HG03442 (cell line): ENCODE data around the gene GNG12.
"Not testable (repeated sequence)": the region's sequence is repeated elsewhere in the genome, so short reads cannot be mapped to it uniquely, and the experiment has no call there.

Experiments used
- ATAC-seq: cut with Tn5 transposase; IDR thresholded peaks from one replicate; pipeline ENCODE4 v1.9.1; 2021; ENCODE audit warnings: mild to moderate bottlenecking, moderate library complexity; ENCODE audit not compliant: unreplicated experiment

The GNG12 gene

GRCh38 chr1:67665307-67665706 is 168.0 kb downstream of the GNG12 start:
- not testable (repeated sequence) for ATAC-seq

GRCh38 chr1:67664048-67664447 is 169.2 kb downstream of the GNG12 start:
- no peak for ATAC-seq

- no peak for ATAC-seq
These were observed 170.4 kb downstream of the GNG12 start for GRCh38 chr1:67662884-67663283.

- no peak for ATAC-seq
These were observed 174.0 kb downstream of the GNG12 start for GRCh38 chr1:67659229-67659628.

GRCh38 chr1:67657152-67657551 is 176.1 kb downstream of the GNG12 start:
- ATAC-seq: not testable (repeated sequence)

GRCh38 chr1:67655581-67655980 is 177.7 kb downstream of the GNG12 start:
- no peak for ATAC-seq

GRCh38 chr1:67653304-67653703 is 180.0 kb downstream of the GNG12 start:
- no peak for ATAC-seq

- ATAC-seq: peak; percentile 47
These were observed 180.5 kb downstream of the GNG12 start for GRCh38 chr1:67652800-67653199.
